Central memory CD4-positive, alpha-beta T cell (primary cell): ENCODE results near the gene TENM4.

Experiments used
- DNase-seq: peaks from one replicate; pipeline ENCODE4 v3.0.0; 2022

TENM4 gene

DNA sequence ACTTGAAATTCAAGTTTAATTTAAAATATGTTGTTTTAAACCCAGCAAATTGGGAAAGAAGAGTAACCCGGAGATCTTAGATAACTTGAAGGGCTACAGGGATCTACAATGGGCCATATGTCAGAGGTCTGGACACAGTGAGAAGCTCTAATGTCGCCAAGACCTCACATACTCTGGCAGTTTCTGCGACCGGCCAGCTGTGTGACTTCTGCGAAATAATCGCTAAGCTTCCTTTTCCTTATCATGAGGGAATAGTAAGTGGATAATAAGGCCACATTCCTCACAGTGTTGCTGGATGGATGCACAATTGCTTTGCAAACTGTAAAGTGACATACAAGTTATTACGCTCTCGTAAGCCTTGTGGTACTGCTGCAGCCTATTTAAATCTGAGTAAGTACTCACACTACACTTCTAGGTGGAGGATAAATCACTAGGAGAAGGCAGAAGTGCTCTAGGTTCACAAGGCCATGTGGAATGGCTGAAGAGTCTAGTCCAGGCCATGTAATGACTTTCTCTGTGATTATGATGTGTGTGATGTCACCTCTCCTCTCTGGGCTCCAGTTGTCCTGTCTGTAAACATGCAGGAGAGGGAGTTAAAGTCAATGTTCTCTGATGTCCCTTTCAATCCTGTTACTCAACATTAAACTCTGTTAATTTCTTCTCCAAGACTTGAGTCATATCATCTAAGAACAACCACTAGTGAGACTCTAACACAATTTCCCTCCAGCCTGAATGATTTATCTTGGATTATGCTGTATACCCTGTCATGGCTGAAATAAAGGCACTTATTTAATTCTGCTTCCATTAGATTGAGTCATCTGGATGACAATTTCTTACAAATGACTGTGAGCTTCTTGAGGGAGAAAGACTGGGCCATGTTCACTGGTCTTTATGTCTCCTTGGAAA lies 673.5 kb downstream of the TENM4 start:
- no peak for DNase-seq

DNA sequence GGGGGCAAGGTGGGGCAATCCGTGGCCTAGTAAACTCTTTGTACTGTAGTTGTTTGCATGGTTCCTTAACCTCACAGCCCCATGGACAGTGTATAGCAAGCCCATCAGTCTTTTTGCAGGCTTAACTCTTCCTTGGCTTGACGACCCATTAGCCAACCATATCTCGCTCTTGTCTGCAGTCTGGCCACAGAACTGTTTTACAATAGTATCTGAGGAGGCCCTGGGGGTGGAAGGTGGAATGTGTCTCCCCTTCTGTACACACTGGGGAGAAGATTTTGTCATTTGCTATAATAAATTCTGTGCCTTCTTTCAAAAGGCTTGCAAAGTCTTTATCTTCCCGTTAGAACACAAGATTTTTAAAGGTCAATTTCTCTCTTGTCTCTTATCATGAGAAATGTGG lies 675.9 kb downstream of the TENM4 start:
- DNase-seq = no peak

DNA sequence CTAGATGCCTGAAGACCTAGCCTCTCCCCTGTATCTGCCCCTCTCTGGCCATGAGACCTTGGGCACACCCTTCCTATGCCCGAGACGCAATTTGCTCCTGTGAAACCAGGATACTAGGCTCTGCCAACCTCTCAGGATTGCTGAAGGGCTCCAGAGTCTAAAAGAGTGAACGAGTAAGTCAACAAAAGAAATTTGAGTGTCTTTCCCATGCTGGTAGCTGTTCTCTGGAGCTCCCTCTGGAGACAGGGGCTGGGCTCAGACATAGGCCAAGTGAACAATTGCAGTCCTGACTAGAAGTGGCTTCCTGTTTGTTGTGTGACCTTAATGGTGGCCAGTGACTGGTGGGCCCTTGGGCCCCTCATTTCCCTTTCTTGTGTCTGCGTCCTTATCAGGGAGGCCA lies 677.2 kb downstream of the TENM4 start:
- no peak for DNase-seq

DNA sequence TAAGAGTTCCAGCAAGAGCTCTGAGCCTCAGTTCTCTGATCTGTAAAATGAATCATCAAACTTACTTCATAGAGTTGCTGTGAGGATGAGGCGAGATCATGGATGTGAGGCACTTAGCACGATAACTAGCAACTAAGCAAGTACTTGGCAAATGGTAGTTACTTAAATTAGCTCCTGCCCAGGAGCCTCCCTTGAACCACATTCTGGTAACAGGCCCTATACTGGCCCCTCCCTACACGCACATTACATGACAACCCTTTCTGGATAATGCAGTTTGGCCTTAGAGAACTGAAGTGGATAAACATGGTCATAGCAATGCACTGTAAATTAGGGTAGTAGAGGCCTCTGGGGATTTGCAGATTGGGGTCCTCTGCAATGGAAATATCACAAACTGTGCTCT lies 678.7 kb downstream of the TENM4 start:
- DNase-seq = no peak

DNA sequence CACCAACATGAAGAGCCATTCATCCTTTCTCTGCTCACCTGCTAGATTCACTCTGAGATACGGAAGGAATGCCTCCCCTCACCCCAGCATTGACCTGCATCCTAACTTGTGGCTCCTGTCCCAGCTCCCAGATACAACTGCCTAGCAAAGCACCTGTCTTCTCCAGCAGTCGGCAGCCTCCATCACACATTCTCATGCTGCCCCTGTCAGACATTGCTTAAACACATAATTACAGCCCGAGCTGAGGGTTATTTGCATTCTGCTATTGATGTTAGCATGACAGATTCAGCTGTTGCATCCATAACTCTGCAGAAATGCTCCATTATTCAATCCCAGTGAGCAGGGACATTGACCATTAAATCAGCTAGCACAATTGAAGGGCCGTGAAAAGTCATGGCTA lies 681.8 kb downstream of the TENM4 start:
- DNase-seq = no peak

DNA sequence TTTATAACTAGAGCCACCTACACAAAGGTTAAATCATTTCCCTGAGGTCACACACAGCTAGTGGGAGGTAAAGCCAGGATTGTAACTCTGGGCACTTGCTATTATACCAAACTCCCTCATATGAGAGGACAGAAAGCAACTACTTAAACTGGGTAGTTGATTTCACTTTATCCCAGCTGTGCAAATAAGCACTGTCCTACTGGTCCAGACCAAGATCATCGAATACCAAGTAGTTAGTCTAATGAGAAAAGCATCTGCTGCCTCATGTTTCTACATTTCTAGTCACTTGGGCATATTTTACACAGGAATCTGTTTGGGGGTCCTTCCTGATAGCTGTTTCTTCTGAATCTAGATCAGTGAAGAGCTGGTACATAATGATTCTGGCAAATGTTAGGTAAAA lies 687.5 kb downstream of the TENM4 start:
- no peak for DNase-seq

DNA sequence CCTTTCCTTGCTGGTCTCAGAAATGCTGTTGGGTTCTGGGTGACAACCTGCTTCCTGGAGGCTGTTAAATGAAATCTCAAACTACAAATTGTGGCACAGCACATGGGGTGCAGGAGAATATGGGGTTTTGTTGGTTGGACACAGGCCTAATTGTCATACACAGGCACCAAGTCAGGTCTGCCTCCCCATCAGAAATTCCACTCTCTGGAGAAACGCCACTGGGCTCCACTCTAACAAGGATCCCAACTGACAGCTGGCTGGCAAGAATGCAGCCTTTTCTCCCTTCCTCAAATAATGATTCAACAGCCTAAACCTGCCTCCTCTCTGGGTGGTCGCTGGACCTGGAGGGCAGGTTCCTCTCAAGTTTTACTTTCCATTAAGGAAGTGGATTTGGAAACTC lies 688.3 kb downstream of the TENM4 start:
- no peak for DNase-seq

DNA sequence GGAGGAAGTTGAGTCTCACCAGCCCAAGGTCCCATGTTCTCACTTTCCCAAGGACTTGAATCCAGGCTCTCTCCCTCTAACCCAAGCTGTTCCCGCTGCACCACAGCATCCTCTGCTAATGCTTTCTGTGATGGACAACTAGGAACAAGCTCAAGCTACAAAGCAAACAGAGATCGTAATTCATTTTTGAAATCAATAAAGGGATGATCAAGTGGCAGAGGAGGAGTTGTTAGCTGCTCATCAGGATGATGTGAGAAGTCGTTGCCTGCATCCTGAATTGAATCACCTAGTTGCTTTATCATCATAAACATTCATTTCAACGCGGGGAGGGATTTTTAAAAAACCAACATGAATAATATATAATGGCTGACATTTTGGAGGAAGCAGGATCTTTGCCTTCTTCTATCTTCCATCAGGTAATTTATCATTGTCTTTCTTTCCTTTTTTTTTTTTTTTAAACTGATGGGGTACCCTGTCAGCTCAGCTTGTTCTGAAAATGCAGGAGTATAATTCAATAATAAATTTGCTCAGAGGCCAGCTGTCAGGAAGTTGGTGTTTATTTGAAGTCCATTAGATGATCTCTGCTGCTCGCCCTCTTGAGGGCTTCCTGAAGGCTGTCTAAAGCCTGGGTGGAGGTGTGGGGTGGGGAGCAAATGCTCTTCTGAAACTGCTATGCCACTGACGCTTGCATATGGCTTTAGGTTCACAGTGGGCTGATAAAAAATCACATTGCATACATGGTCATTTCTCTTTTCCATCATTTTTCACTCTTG lies 691.7 kb downstream of the TENM4 start:
- DNase-seq = no peak

DNA sequence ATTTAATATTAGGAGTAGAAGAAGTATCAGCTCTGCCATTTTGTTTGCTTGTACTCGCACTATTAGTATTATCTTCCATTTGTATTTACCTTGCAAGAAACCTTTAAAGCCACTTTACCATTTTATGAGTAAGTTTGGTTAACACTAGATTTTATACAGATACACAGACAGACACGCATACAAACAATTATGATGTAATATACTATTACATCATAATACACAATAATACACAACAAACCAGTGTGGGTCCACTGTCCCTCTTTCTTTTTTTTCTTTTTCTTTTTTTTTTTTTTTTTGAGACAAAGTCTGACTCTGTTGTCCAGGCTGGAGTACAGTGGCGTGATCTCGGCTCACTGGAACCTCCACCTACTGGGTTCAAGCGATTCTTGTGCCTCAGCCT lies 695.9 kb downstream of the TENM4 start:
- DNase-seq = no peak

DNA sequence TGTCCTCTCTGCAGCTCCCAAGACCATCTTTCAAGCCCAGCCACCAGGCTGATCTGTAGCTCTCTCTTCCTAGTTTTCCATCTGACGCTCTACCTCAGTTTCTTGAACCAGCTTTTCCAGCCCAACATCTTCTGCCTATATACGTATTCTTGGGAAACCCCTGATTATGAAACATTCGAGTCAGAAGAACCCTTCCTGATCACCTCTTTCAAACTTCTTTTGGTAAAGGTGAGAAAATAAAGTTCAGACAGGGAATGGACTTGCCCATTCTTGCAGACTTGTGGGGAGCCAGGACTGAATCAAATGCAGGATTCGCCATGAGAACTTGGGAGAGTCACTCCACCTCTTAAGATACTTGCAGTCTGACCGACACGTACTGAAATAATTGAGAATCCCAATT lies 696.6 kb downstream of the TENM4 start:
- DNase-seq = no peak

DNA sequence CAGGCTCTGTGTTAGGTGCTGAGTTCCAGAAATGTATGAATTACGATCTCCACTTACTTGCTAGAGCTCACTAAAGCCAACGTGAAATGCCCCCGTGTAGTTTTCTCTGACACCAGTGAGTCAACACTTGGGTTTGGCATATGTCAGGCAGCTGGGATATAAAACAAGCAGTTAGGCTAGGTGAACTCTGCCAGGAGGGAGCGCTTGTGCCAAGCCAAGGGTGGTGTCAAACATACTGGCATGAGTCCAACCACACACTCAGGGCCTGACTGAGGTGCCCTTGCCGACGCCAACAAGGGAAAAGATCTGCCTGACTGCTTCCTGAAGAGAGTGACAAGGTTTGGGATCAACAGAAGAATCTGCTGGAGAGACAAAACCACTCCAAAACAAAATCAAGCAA lies 698.4 kb downstream of the TENM4 start:
- DNase-seq = no peak

DNA sequence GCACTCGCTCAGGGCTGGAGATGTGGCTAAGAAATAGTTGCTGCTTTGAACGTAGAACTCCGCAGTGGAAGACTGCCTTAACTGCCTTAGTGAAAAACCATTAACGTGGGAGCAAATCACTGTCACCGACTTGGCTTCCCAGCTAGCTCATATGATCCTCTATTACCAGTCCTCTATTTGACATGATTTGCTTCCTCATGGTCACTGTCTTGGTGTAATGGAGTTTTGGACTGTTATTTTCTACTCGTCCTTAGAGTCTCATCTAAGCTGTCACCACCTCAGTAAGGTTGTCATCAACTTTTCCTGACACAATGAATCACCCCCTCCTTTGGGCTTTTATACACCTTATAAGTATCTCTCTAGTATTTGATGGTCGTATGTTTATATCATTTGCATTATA lies 699.1 kb downstream of the TENM4 start:
- no peak for DNase-seq

DNA sequence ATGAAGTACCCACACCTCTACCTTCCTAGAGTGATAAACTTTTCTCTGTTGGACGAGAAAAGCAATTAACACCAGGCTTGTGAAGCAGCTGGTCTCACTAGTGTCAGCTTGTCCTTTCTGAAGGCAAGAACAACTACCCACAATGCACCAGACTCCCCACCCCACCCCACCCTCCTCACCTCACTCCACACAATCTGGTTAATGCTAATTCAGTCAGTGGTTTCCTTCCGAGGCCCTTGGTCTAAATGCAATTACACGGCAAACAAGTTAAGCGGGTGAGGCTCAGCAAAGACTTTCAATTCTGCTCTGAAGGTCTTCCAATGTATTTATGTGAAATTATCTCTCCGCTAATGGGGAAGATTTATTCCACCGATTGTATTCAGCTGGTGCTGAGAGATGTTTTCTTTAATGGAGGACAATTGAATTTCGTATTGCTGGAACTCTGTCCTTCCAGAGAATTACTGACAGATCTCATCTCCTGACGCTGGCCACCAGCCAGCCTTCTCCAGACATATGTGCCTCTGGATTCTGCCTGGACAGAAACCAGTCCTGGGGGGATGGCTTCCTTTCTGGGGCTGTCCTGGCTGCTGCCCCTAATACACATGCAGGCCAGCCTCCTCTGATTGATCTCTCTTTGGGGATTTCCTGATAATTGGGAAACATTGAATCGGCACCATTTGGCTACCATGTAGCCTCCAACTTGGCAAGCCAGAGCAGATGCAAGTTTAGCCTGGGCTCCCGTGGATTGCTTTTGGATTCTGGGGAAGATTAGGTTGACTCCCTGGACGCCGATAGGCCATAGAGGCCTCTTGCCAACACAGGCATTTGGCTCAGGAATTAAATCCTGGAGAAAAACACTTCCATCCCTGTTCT lies 700.4 kb downstream of the TENM4 start:
- DNase-seq = no peak

DNA sequence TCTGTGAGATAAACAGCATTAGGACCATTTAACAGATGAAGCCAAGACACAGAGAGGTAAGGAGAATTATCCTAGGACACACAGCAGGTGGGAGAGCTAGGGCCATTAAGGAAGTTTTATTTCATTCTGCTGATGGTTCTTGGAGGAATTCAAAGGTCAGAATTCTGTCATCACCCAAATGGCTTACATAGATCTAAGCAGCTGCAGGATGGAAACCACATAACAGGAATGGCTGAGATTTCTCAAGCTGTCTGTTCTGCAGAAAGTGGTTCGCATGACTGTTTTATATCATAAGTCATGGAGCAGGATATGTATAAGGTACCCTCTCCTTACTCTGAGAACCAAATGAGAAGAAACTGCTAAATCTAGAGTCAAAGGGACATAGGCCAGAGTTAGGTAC lies 702.9 kb downstream of the TENM4 start:
- DNase-seq = no peak

DNA sequence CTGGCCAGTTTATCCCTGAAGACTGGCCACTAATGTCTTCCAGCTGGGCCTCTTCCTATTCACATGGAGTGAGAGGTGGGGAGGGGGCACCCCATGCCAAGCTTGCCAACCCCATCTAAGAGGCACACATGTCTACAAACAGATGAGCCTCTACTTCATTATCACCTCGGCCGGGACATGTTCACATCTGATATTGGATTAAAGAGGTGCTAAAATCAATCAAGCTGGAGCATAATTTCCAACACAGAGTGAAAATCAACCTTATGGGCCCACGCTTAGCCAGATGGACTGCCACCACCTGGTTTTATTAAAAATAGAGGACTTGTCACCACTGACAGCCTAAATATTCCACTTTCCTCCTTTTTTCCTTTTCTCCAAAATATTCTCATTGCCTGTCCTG lies 703.5 kb downstream of the TENM4 start:
- DNase-seq = no peak

DNA sequence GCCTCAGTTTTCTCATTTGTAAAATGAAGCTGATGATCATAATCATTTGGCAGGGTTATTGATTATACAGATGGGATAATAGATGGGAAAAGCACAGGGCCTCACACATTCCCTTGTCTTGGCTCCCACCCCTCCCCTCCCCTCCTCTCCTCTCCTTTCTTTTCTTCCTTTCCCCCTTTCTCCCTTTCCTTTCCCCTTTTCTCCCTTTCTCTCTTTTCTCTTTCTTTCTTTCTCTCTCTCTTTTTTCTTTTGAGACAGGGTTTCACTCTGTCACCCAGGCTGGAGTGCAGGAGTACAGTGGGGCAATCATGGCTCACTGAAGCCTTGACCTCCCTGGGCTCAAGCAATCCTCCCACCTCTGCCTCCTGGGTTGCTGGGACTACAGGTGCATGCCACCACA lies 705.1 kb downstream of the TENM4 start:
- no peak for DNase-seq

DNA sequence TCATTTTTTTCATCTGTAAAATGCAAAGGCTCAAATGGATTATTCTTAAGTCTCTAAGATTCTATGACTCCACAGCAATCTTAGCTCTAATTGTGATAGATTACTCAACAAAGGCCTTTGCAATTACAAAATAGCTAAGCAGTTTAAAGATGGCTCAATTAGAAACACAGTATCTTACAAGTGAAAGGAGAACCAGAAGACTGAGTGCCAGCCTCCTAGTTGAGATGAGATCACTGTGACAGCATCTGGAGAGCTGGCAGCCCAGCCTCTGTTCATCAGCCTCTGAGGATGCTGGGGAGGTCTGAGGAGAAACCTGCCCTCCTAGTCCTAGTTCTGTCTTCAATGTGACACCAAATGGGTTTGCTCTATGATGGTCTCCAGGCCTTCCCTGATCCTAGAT lies 707.8 kb downstream of the TENM4 start:
- no peak for DNase-seq

DNA sequence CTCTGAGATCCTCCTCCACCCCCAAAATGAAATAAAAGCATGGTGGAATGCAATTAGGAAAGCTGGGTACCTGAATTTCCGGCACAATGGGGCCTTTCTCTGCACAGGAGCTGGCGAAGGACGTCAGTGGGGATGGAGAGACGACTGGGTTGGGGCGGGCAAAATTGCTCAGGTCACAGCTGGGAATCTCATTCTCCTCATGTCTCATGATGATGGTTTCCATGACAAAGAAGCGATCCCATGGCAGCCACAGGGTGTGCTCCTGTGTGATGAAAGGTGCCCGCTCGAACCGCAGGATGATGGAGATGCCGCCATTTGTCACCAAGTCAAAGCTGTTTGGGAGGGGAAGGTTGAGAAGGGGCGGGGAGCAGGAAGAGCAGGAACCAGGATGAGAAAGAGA lies 708.6 kb downstream of the TENM4 start:
- DNase-seq = no peak

DNA sequence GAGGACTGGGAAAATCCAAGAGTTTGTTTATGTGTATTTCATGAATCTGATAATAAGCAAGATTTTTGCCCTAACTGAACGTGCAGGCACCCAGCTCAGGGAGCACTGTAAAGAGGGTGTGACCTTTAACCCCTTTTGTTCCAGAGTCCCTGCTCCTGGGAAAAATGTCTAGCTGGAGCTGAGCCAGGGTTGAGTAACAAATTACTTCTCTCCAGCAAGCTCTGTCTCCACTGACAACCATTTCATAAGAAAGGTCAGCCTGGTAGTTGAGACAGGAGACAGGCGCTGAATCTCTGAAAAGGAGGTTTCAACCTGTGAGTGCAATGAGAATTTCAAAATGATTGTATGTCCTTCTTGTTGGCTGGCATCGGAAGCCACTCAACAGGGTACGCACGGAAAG lies 709.8 kb downstream of the TENM4 start:
- DNase-seq = no peak

DNA sequence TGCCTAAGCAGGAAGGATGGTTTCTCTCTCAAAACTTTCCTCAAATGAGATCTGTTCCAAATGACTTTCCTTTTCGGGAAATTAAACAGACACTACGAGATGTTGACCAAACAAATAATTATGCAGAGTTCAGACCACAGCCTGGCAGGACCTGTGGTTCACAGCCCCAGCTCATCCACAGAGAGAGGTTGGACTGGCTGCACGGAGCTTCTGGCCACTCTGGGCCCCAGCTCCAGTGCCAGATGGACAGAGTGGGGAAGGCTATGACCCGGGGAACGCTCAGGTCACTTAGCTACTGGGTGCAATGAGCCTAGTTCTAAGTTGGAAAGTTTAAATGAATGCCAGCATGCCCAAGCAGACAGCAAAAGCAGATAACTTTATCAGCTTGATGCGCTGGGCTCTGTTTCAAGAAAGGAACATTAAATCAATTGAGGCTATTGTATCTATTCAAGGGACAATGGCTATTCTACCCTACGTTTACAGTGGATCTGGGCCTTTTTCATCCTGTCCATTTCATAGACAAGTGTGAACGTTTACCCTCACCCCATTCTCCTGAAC lies 710.5 kb downstream of the TENM4 start:
- no peak for DNase-seq

DNA sequence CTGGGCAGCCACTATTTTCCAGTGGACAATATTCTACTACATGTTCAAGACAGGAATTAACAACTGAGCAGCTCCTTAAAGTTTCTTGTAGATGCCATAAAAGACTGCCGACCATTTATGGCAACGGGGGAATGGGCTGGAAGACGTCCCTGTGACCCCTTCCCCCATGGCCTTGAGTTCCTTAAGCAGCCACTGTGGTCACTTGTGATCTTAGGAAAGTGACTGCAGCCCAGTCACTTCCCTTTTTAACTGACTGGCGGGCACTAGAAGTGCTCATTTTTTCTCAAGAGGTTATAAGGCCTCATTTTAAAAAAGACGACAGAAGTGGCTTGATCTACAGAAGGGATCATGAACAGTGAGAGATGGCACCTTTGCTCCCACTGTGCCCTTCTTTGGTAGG lies 713.0 kb downstream of the TENM4 start:
- no peak for DNase-seq

DNA sequence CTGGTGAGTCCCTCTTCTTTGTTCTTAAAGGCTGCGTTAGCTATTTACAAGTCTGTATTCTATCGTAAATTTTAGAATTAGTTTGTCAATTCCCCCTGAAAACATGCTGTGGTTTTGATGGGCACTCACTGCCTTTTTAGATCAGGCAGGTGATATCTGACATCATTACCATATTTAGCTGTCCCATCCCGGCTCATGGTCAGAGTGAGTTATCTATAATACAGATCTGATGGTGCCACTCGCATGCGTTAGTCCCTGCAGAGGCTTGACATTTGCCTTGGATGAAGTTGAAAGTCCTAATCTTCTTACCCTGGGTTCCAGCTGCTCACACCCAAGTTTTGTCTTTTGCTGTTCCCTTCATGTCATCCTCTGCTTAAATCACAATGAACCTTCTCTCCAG lies 715.6 kb downstream of the TENM4 start:
- DNase-seq = no peak

DNA sequence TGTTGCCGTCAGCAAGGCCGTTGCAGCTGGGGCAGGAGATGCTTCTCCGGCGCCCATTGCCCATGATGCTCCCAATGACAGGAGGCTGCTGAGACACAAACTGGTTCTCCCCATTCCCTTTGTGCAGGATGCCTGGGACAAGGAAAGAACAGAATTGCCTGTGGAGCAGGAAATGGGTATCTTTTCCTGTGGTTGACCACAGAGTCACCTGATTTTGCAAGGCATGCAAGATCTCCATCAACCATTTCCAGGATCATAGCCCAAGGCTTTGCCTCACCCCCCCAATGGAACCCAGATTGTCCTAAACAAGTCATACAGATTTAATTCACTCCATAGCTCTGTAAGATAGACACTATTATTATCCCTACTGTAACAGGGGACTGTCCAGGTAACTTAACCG lies 718.0 kb downstream of the TENM4 start:
- no peak for DNase-seq
